Cerebellar cortex (tissue), 1 donor: ENCODE data around the gene LRRC49.
A peak's percentile ranks its signal among the peaks of the same experiment; 100 is the strongest.
"Not testable (repeated sequence)": the region's sequence is repeated elsewhere in the genome, so short reads cannot be mapped to it uniquely, and the experiment has no call there.

Source experiments
- DNase-seq: peaks from one replicate; pipeline ENCODE4 v3.0.0-alpha.2; 2015; ENCODE audit warnings: low spot score

Gene LRRC49

DNA sequence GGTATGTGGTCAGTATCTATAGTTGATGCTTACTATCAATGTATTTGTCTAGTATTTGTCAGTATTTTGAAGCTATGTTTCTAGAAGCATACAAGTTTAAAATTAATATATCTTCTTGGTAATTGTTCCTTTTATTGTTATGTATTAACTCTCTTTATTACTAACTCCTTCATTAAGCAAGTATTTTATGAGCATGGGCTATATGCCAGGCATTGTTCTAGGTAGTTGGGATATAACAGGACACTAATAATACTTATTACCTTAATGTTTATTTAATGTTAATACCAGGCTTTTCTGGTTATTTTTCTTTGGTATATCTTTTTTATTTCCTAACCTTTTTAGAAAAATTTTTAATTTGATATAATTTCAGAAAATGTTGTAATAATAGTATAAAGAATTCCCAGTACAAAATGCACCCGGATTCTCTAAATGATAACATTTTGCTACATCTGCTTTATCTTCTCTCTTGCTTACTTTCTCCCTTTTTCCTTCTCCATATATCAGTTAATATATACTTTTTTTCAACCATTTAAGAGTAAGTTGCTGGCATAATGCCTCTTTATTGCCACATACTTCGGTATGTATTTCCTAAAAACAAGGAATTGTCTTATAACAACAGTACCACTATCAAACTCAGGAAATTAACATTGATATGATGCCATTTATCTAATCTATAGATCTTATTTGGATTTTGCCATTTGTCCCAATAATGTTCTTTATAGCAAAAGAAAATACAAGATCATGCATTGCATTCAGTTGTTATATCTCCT, 30.9 kb downstream of the LRRC49 start:
- no peak for DNase-seq

DNA sequence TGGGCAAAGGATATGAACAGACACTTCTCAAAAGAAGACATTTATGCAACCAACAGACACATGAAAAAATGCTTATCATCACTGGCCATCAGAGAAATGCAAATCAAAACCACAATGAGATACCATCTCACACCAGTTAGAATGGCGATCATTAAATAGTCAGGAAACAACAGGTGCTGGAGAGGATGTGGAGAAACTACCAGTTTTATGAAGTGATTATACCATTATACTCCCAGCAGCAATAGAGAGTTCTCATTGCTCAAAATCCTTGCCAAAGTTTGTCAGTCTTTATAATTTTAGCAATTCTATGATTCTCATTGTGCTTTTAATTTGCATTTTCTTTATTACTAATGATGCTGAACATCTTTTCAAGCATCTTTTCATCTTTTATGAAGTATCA, 34.3 kb downstream of the LRRC49 start:
- DNase-seq, result not testable (repeated sequence)

DNA sequence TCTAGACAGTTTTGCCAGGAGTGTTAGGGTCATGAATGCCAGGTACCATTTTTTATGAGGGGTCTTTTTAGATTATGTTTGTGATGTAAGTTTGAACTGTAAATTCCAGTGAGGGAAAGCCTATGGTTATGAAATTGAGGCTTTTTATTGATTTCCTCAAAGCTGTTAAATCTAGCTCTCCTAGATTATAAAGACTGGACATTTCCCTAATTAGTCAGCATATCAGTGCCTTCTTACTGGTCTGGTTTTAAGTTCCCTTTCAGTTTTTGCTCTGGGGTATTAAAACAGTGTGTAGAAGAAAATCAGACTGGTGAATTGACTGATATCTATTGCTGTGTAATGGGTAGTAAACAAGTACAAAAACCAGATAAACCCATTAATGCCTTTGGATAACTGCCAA, 39.2 kb downstream of the LRRC49 start:
- DNase-seq, result no peak

DNA sequence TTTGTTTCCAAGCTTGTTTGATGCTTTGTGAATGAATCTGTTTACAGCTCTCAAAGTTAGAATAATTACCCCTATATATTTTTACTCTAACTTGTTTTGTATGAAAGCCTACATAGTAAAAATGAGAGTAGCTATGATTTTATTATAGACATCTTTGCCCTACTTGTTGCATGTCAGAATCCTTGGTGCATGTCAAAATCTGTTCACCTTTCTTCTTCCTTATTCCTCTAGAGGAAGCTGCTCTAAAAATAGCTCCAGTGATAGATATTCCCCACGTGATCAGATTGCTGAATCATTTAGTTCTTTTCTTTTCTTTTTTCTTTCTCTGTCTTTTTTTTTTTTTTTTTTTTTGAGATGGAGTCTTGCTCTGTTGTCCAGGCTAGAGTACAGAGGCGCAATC, 39.8 kb downstream of the LRRC49 start:
- DNase-seq, result no peak

DNA sequence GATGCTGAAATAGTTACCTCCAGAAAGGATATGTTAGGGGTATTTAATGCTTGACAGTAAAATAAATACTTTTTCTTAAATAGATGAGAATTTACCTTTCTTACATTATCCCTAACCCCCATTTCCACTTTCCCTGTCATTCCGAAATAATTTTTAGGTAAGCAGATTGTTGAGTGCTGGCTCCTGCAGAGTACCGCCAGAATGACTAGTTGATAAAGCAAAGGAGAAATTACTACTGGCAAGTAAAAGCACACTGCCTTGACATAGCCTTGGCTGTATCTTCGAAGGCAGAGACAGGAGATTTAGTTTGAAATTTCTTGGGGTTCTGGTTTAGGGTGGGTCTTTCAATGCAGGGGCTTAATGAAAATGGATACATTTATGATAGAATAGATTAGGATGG, 40.8 kb downstream of the LRRC49 start:
- DNase-seq, result peak; percentile 68

DNA sequence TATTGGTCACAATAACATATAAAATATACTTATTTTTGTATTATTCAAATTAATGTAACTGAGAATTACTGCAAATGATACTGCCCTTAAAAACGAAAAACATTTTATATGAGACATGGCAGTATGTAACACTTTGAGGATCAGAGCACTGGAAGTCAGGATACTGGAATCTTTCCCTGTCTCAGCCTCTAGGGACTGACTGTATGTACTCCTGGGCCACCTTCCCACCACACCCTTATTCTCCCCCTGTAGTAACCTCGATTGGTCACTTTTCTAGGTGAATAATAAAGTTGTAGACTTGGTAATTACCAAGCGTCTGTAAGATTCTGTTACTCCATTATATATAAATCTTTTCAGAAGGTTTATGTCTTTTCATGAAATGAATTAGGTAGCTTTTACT, 43.0 kb downstream of the LRRC49 start:
- no peak for DNase-seq

DNA sequence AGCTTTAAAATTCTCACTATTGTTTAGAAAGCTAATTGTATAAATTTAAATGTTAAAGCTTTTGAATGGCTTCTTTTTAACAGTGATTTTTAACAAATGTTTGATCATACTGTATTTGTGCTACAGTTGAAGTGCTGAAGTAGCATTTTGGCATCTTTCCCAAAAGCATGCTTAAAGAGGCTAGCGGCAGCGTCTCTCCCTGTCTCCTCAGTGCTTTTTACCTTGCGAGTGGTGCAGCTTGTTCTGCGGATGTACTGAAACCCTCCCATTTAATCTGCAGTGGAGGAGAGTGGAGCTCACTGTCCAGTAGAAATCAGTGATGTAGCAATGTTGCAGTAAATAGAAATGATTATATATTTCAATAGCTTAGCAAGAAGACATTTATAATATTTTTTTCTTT, 43.7 kb downstream of the LRRC49 start:
- DNase-seq, result peak; percentile 83

DNA sequence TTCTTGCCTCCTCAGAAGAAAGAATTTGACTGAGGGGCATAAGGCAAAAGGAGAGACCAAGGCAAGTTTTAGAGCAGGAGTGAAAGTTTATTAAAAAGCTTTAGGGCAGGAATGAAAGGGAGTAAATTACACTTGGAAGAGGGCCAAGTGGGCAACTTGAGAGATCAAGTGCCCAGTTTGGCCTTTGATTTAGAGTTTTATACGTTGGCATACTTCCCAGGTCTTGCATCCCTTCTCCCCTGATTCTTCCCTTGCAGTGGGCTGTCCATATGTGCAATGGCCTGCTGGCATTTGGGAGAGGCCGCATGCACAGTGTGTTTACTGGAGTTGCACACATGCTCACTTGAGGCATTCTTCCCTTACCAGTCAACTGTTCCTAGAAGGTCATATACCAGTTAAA, 50.7 kb downstream of the LRRC49 start:
- DNase-seq, result not testable (repeated sequence)

DNA sequence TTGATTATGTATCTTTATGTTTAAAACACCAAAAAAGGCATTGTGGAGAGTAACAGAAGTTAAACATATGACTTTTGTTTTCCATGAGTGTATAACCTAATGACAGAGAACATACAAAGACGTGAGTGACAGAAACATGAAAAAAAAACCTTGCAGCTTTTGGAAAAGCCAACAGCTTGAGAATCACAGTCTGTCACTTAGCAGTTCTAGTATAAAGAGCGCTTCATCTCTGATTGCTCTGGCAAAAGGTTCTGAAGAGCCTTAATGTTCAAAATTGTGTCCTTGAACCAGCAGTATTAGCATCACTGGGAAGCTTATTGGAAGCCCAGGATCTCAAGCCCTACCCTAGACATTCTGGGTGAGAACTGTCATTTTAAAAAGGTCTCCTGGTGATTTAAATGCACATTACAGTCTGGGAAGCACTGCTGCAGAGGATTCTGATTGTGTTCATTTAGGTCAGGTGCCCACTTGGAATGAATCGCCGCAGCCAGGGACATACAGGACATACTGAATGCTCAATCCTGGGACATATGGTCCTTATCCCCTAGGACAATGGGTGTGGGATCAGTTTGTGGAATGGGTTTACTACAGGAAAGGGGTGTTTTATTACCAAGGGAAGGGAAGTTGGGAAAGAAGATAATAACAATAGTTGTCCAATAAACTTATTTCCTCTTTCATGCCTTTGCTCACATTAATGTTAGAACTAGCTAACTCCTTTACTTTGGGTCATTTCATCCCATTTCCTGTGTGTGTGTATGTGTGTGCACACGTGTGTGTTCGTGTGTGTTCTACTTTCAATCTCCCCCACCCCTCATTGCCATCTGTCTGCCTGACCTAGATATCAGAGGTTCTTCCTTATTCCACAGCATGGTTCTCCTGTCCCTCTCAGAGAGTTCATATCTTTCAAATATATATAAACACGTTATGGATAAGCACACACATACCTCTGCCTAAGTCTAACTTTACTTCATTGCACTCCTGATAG, 55.0 kb downstream of the LRRC49 start:
- peak; percentile 75 for DNase-seq

DNA sequence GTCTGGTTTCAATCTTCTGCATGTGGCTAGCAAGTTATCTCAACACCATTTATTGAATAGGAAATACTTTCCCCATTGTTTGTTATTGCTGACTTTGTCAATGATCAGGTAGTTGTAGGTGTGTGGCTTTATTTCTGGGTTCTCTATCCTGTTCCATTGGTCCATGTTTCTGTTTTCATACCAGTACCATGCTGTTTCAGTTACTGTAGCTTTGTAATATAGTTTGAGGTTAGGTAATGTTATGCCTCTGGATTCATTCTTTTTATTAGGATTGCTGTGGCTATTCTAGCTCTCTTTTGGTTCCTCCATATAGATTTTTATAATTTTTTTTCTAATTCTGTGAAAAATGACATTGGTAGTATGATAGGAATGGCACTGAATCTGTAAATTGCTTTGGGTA, 58.3 kb downstream of the LRRC49 start:
- no peak for DNase-seq

DNA sequence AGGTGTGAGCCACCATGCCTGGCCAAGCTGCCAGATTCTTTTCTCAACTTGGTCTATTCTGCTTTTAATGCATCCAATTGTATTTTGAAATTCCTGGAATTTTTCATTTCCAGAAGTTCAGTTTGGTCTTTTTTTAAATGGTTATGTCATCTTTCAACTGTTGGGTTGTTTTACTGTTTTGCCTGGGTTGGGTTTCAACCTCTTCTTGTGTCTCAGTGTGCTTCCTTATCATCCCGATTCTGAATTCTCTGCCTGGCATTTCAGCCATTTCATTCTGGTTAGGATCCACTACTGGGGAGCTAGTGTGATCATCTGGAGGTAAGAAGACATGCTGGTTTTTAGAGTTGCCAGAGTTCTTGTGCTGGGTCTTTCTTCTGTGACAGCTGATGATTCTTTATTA, 61.5 kb downstream of the LRRC49 start:
- no peak for DNase-seq

DNA sequence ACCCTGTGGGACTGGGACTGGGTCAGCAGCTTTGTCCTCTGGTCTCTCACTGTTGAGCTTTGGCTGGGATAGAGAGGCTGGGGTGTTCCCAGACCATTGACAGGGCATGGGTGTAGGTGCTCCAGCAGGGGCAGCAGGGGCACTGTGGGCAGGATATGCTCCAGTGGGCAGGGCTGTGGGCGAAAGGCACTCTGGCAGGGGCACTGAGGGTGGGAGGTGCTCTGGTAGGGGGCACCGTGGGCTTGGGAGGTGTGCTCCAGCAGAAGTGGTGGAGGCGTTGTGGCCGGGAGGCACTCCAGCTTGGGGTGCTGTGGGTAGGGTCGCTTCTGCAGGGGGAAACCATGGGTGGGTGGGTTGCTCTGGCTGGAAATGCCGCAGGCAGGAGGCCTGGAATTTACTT, 62.1 kb downstream of the LRRC49 start:
- no peak for DNase-seq

DNA sequence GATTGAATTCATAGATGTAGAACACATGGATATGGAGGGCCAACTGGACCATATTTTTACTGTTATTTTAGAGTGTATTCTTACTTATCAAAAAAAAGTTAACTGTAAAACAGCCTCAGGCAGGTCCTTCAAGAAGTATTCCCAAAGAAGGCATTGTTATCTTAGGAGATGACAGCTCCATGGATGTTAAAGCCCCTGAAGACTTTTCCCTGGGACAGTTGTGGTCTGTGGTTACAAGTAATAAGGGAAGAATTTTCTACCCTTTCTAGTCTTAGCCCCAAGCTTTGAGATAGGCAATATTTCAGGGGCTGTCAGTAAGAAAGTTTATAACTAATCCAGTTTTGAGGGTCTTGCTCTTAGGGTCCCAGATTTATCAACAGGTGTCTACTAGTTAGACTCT, 62.5 kb downstream of the LRRC49 start:
- DNase-seq, result no peak

DNA sequence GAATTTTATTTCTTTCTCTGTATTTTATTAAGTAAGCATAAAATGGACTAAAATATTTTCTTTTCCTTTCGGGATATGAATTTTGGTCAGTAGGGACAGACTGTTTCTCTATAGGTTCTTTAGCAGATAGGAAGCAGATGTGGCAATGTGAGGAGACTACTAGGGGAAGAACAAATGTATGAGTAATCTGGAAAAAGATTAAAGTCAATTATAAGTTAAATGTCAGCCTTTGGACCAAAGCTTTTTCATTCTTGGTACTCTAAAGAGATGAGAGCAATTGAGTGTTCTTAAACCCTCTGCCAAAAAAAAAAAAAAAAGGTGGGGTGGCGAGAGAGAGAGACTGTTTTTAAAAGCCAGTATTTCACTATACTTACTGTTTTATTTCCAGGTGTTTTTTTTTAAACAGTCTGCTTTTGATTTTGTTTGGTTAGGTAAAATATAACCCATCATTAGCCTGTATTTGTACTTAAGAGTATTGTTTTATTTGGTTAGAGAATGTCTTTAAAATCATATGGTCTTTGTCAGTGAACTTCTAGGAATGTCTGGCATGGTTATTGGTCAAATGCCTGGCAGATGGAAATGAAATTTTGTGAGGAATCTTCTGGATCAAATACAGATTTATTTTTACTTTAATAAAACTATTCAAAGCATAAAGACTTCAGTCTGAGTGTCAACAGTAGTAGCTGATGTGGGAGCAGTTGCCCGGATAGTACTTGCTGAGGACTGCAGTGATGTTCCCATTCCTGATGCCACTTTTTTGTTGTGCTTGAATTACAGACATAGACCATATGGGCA, 63.8 kb downstream of the LRRC49 start:
- no peak for DNase-seq

DNA sequence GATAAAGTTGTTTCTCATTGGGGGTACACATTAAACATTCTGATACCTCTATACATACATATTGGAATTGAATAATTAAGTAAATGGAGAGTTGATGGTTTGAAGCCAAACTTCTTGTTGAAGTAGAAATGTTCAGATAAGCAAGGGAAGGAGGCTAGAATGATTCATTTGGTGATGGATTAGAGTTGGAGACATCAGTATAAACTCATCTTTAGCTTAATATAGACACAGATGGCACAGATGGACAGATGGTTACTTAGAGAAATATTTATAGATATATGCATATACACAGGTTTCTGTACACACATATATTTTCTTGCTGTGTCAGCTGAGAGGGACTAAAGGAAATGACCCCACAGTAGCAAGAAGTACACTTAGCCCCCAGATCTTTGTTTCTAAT, 69.5 kb downstream of the LRRC49 start:
- DNase-seq, result no peak

DNA sequence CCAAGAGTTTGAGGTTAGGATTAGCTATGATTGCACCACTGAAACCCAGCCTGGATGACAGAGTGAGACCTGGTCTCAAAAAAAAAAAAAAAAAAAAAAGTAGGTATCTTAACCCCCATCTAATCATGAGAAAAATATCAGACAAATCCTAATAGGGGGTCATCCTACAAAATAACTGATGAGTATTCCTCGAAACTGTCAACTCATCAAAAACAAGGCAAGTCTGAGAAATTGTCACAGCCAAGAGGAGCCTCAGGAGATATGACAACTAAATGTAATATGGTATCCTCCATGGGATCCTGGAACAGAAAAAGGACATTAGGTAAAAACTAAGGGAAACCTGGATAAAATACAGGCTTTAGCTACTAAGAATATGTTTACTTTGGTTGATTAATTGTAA, 70.6 kb downstream of the LRRC49 start:
- no peak for DNase-seq

DNA sequence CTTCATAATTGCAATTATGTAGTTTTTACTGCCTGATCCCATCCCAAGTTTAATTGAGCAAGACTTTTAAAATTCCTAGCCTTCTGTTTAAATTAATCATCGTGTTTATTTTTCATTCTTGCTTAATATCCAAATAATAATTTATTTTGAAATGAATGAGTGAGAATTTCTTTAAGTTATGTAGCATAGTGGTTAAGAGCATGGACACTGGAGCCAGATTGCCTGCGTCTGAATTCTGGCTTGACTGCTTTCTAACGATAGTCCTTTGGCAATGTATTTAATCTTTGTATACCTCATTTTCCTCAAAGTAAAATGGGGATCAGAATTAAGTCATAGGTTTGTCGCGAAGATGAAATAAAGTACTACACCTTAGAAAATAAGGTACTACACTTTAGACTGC, 71.4 kb downstream of the LRRC49 start:
- DNase-seq, result no peak

DNA sequence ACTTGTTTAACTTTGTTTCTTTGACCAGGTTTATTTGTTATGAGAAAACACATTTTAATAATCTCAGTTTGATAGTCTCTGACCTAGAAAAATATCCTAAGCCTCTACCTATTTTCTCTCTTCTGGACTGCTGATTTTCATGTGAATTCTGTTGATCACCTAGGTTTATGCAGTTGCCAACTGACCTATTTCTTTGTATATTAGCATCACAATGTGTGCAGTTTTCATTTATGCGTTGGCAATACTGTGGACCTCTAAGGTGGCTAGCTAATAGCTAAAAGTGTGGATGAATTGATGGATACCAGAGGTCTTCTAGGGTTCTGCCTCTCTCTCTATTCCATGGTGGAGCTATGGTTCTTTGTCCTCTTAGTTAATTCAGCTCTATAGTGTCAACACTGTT, 72.1 kb downstream of the LRRC49 start:
- peak; percentile 73 for DNase-seq

DNA sequence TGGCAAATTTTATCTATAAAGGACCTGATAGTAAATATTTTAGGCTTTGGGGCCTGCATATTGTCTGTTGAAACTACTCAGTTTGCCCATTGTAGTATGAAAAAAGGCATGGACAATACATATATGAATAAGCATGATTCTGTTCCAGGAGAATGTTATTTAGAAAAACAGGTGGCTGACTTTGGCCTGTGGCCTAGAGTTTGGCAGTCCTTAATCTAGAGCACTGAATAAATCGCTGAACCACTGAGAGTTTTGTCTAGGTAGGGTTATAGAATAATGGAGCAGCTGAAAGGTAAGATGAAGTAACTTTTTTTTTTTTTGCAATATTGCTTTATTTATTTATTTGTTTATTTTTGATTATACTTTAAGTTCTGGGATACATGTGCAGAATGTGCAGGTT, 75.0 kb downstream of the LRRC49 start:
- peak; percentile 82 for DNase-seq

DNA sequence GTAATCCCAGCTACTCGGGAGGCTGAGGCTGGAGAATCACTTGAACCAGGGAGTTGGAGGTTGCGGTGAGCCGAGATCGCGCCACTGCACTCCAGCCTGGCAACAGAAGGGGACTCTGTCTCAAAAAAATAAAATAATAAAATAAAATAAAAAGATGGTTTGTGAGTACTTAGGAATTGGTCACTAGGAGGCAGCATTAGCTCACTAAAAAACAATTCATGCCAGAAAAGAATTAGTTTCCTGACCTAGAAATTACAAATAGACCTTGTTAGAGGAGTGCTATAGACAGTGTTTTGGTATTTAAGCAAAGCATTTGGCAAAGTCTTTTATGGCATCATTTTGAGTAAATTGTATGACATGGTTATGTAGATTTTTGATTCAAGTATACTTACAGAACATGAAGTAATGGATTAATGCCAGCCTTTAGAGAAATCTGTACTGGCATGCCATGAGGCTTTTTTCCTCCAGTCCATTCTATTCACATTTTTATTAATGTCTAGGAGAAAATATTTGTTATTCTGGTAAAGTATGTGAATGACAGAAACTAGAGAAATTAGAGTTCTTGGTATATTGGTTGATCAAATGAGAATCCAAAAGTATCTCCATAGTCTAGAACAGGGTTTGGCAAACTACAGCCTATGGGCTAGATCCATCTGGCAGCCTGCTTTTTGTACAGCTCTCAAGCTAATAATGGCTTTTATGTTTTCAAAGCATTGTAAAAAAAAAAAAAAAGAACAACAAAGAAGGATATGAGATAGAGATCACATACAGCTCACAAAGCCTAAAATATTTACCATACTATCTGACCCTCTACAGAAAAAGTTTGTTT, 81.6 kb downstream of the LRRC49 start:
- peak; percentile 42 for DNase-seq

DNA sequence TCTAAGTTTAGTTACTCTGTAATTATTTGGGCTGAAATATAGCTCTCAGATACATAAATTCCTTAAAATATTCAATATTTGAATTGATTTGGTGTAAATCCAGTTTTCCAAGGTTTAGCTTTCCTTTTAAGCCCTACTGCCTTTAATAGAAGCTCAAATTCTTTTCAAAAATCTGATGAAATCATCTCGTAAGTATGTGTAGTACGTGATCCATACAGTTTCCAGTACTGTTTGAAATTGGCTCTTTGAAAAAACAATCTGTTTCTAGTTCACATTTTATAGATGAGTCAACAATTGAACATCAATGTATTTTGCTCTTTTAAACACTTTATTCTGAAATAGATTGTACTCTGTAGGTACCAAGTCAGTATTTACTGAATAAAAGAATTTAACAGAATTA, 84.2 kb downstream of the LRRC49 start:
- no peak for DNase-seq
